Measurements from ENCODE around the gene PDLIM5.

The PDLIM5 gene

GRCh38 chr4:94519019-94519418 lies 67.3 kb downstream of the PDLIM5 start:
- H3K9me3 ChIP-seq (ENCODE audit: low read length), result no peaks in the 10 kb centered on the region
- no peak overlapping the region for H3K9ac ChIP-seq (ENCODE audit: low read length)
- peaks cover 80% of the 10 kb centered on the region for H3K4me1 ChIP-seq (ENCODE audit: insufficient read depth, low read length)
- no peak overlapping the region for H3K4me3 ChIP-seq (ENCODE audit: low read depth in 1 of 2, low read length in 2 of 2)
- no peak overlapping the region for H3K27ac ChIP-seq (ENCODE audit: low read depth, low read length)
- H3K36me3 ChIP-seq (ENCODE audit: insufficient read depth, low read length), result no peaks in the 10 kb centered on the region
- no peaks in the 10 kb centered on the region for H3K27me3 ChIP-seq (ENCODE audit: control insufficient read depth in 1 of 2, insufficient read depth in 2 of 2, low read length in 2 of 2)

GRCh38 chr4:94519925-94520789 lies 68.4 kb downstream of the PDLIM5 start:
- no peak overlapping the region for H3K9ac ChIP-seq (ENCODE audit: low read length)
- no peaks in the 10 kb centered on the region for H3K9me3 ChIP-seq (ENCODE audit: low read length)
- no peaks in the 10 kb centered on the region for H3K27me3 ChIP-seq (ENCODE audit: control insufficient read depth in 1 of 2, insufficient read depth in 2 of 2, low read length in 2 of 2)
- H3K36me3 ChIP-seq (ENCODE audit: insufficient read depth, low read length), result no peaks in the 10 kb centered on the region
- no peak overlapping the region for H3K4me3 ChIP-seq (ENCODE audit: low read depth in 1 of 2, low read length in 2 of 2)
- peaks cover 85% of the 10 kb centered on the region for H3K4me1 ChIP-seq (ENCODE audit: insufficient read depth, low read length)
- peak overlapping the region; percentile 31 for H3K27ac ChIP-seq (ENCODE audit: low read depth, low read length)

- H3K4me3 ChIP-seq (ENCODE audit: low read depth in 1 of 2, low read length in 2 of 2), result no peak overlapping the region
- peak overlapping the region; percentile 39 for H3K27ac ChIP-seq (ENCODE audit: low read depth, low read length)
- H3K27me3 ChIP-seq (ENCODE audit: control insufficient read depth in 1 of 2, insufficient read depth in 2 of 2, low read length in 2 of 2), result no peaks in the 10 kb centered on the region
- no peak overlapping the region for H3K9ac ChIP-seq (ENCODE audit: low read length)
- H3K9me3 ChIP-seq (ENCODE audit: low read length), result no peaks in the 10 kb centered on the region
- peaks cover 85% of the 10 kb centered on the region for H3K4me1 ChIP-seq (ENCODE audit: insufficient read depth, low read length)
- H3K36me3 ChIP-seq (ENCODE audit: insufficient read depth, low read length), result no peaks in the 10 kb centered on the region
These were observed 71.4 kb downstream of the PDLIM5 start for GRCh38 chr4:94523033-94523580.

- Histone ChIP-seq H3K27me3 (ENCODE audit: control insufficient read depth in 1 of 2, insufficient read depth in 2 of 2, low read length in 2 of 2) (no peaks in the 10 kb centered on the region), H3K9ac (ENCODE audit: low read length) (no peak overlapping the region), H3K4me3 (ENCODE audit: low read depth in 1 of 2, low read length in 2 of 2) (no peak overlapping the region), H3K36me3 (ENCODE audit: insufficient read depth, low read length) (no peaks in the 10 kb centered on the region), H3K9me3 (ENCODE audit: low read length) (no peaks in the 10 kb centered on the region), H3K27ac (ENCODE audit: low read depth, low read length) (no peak overlapping the region), H3K4me1 (ENCODE audit: insufficient read depth, low read length) (peaks cover 84% of the 10 kb centered on the region)
These were observed 71.9 kb downstream of the PDLIM5 start for GRCh38 chr4:94523617-94524016.

- no peak overlapping the region for H3K4me3 ChIP-seq (ENCODE audit: low read depth in 1 of 2, low read length in 2 of 2)
These were observed 74.4 kb downstream of the PDLIM5 start for GRCh38 chr4:94525993-94526728.

GRCh38 chr4:94527556-94528233 lies 76.0 kb downstream of the PDLIM5 start:
- Histone ChIP-seq H3K36me3 (ENCODE audit: insufficient read depth, low read length) (no peaks in the 10 kb centered on the region), H3K4me1 (ENCODE audit: insufficient read depth, low read length) (peaks cover 52% of the 10 kb centered on the region), H3K9me3 (ENCODE audit: low read length) (no peaks in the 10 kb centered on the region), H3K9ac (ENCODE audit: low read length) (no peak overlapping the region), H3K27ac (ENCODE audit: low read depth, low read length) (no peak overlapping the region), H3K27me3 (ENCODE audit: control insufficient read depth in 1 of 2, insufficient read depth in 2 of 2, low read length in 2 of 2) (no peaks in the 10 kb centered on the region), H3K4me3 (ENCODE audit: low read depth in 1 of 2, low read length in 2 of 2) (no peak overlapping the region)

More at GRCh38 chr4:94525993-94526728, 74.4 kb downstream of the PDLIM5 start:
- Histone ChIP-seq H3K9me3 (ENCODE audit: low read length) (no peaks in the 10 kb centered on the region), H3K27ac (ENCODE audit: low read depth, low read length) (peak overlapping the region; percentile 43), H3K4me1 (ENCODE audit: insufficient read depth, low read length) (peaks cover 66% of the 10 kb centered on the region), H3K36me3 (ENCODE audit: insufficient read depth, low read length) (no peaks in the 10 kb centered on the region), H3K27me3 (ENCODE audit: control insufficient read depth in 1 of 2, insufficient read depth in 2 of 2, low read length in 2 of 2) (no peaks in the 10 kb centered on the region), H3K9ac (ENCODE audit: low read length) (no peak overlapping the region)

GRCh38 chr4:94528792-94529451 lies 77.2 kb downstream of the PDLIM5 start:
- Histone ChIP-seq H3K9me3 (ENCODE audit: low read length) (no peaks in the 10 kb centered on the region), H3K36me3 (ENCODE audit: insufficient read depth, low read length) (no peaks in the 10 kb centered on the region), H3K27me3 (ENCODE audit: control insufficient read depth in 1 of 2, insufficient read depth in 2 of 2, low read length in 2 of 2) (no peaks in the 10 kb centered on the region), H3K4me1 (ENCODE audit: insufficient read depth, low read length) (peaks cover 53% of the 10 kb centered on the region), H3K9ac (ENCODE audit: low read length) (no peak overlapping the region), H3K27ac (ENCODE audit: low read depth, low read length) (no peak overlapping the region), H3K4me3 (ENCODE audit: low read depth in 1 of 2, low read length in 2 of 2) (no peak overlapping the region)

- H3K27me3 ChIP-seq (ENCODE audit: control insufficient read depth in 1 of 2, insufficient read depth in 2 of 2, low read length in 2 of 2), result no peaks in the 10 kb centered on the region
- H3K9ac ChIP-seq (ENCODE audit: low read length), result no peak overlapping the region
- H3K27ac ChIP-seq (ENCODE audit: low read depth, low read length), result no peak overlapping the region
- no peak overlapping the region for H3K4me3 ChIP-seq (ENCODE audit: low read depth in 1 of 2, low read length in 2 of 2)
- H3K9me3 ChIP-seq (ENCODE audit: low read length), result no peaks in the 10 kb centered on the region
- H3K4me1 ChIP-seq (ENCODE audit: insufficient read depth, low read length), result peaks cover 58% of the 10 kb centered on the region
- H3K36me3 ChIP-seq (ENCODE audit: insufficient read depth, low read length), result no peaks in the 10 kb centered on the region
These were observed 78.3 kb downstream of the PDLIM5 start for GRCh38 chr4:94530073-94530472.

- Histone ChIP-seq H3K9ac (ENCODE audit: low read length) (no peak overlapping the region), H3K27me3 (ENCODE audit: control insufficient read depth in 1 of 2, insufficient read depth in 2 of 2, low read length in 2 of 2) (no peaks in the 10 kb centered on the region), H3K27ac (ENCODE audit: low read depth, low read length) (no peak overlapping the region), H3K4me1 (ENCODE audit: insufficient read depth, low read length) (peaks cover 57% of the 10 kb centered on the region), H3K4me3 (ENCODE audit: low read depth in 1 of 2, low read length in 2 of 2) (no peak overlapping the region), H3K36me3 (ENCODE audit: insufficient read depth, low read length) (no peaks in the 10 kb centered on the region), H3K9me3 (ENCODE audit: low read length) (no peaks in the 10 kb centered on the region)
These were observed 80.4 kb downstream of the PDLIM5 start for GRCh38 chr4:94531991-94532789.

GRCh38 chr4:94533405-94534223 lies 81.9 kb downstream of the PDLIM5 start:
- peaks cover 61% of the 10 kb centered on the region for H3K4me1 ChIP-seq (ENCODE audit: insufficient read depth, low read length)

More at GRCh38 chr4:94533405-94534223, 81.9 kb downstream of the PDLIM5 start:
- Histone ChIP-seq H3K9me3 (ENCODE audit: low read length) (no peaks in the 10 kb centered on the region), H3K27ac (ENCODE audit: low read depth, low read length) (no peak overlapping the region), H3K27me3 (ENCODE audit: control insufficient read depth in 1 of 2, insufficient read depth in 2 of 2, low read length in 2 of 2) (no peaks in the 10 kb centered on the region), H3K4me3 (ENCODE audit: low read depth in 1 of 2, low read length in 2 of 2) (no peak overlapping the region), H3K9ac (ENCODE audit: low read length) (no peak overlapping the region), H3K36me3 (ENCODE audit: insufficient read depth, low read length) (no peaks in the 10 kb centered on the region)
